22Rv1 (cell line): ENCODE data around the gene DOK6.

Experiments used
- H3K27ac ChIP-seq: fragments of 450-650 bp; 2 replicates; pipeline ENCODE4 v1.5.1; 2017
- CTCF ChIP-seq: fragments of 450-650 bp; IDR thresholded peaks from 2 replicates; pipeline ENCODE4 v1.5.1; 2017; ENCODE audit warnings: mild to moderate bottlenecking
- ZFX ChIP-seq: fragments of 450-650 bp; IDR thresholded peaks from 2 replicates; pipeline ENCODE4 v1.6.1; 2017; ENCODE audit warnings: antibody characterized with exemption, borderline replicate concordance

Gene DOK6

GRCh38 chr18:69414184-69414583 is 13.5 kb downstream of the DOK6 start:
- TF ChIP-seq CTCF (no peak), ZFX (no peak)
- no peak overlapping the region for H3K27ac ChIP-seq

- H3K27ac ChIP-seq: no peak overlapping the region
- TF ChIP-seq ZFX: no peak
- TF ChIP-seq CTCF: no peak
These were observed 32.2 kb downstream of the DOK6 start for GRCh38 chr18:69432847-69433246.

- H3K27ac ChIP-seq: no peak overlapping the region
- no peak for TF ChIP-seq CTCF
- no peak for TF ChIP-seq ZFX
These were observed 34.3 kb downstream of the DOK6 start for GRCh38 chr18:69435000-69435399.

GRCh38 chr18:69444221-69444620 is 43.5 kb downstream of the DOK6 start:
- H3K27ac ChIP-seq: no peak overlapping the region
- TF ChIP-seq ZFX (no peak), CTCF (no peak)

- H3K27ac ChIP-seq: no peak overlapping the region
- TF ChIP-seq ZFX (no peak), CTCF (no peak)
These were observed 47.2 kb downstream of the DOK6 start for GRCh38 chr18:69447886-69448285.

GRCh38 chr18:69455125-69455524 is 54.4 kb downstream of the DOK6 start:
- no peak for TF ChIP-seq CTCF
- no peak for TF ChIP-seq ZFX
- no peak overlapping the region for H3K27ac ChIP-seq

GRCh38 chr18:69469444-69469919 is 68.8 kb downstream of the DOK6 start:
- peak overlapping the region; percentile 37 for H3K27ac ChIP-seq
- TF ChIP-seq ZFX (no peak), CTCF (peak; percentile 94)
